PC-3 (cell line): ENCODE results near the gene ABCG1. TPM values are rescaled to one million over a fixed set of nuclear protein-coding genes. Genes with fewer than 3 reads are reported as not detected.

Experiments used
- ATAC-seq: fragments of 200-7000 bp; cut with Tn5 transposase; 2 replicates; pipeline ENCODE4 v1.9.1; 2020; ENCODE audit warnings: mild to moderate bottlenecking, moderate library complexity
- BruUV-seq: library from RNA; stranded (reverse); fragments of 400-500 nt; replicated peaks from 2 replicates; lab custom pipeline; 2021; lab: Mats Ljungman, UMichigan
- CTCF ChIA-PET: fragments of 300-600 bp; sonication (Branson Sonifier 250); formaldehyde crosslinking; loops from one replicate; lab custom pipeline; 2022; ENCODE audit warnings: antibody characterized with exemption; lab: Charles Lee
- POLR2A ChIA-PET: fragments of 300-600 bp; sonication (Branson Sonifier 250); formaldehyde crosslinking; loops from one replicate; lab custom pipeline; 2022; ENCODE audit warnings: antibody characterized with exemption; ENCODE audit not compliant: unreplicated experiment; lab: Charles Lee
- DNase-seq: peaks from one replicate; pipeline ENCODE4 v3.0.0-alpha.2; 2015
- H2AFZ ChIP-seq: fragments of 300-600 bp; sonication (generic); 2 replicates; pipeline ENCODE4 v1.6.0; 2016; ENCODE audit warnings: antibody characterized with exemption, low read length
- H3F3A ChIP-seq: fragments of 300-600 bp; sonication (generic); one replicate; pipeline ENCODE4 v1.6.0; 2017; ENCODE audit warnings: antibody characterized with exemption, low read length, control low read depth, mild to moderate bottlenecking; ENCODE audit not compliant: unreplicated experiment
- H3K27ac ChIP-seq: fragments of 300-600 bp; sonication (generic); 2 replicates; pipeline ENCODE4 v1.5.1; 2016; ENCODE audit warnings: mild to moderate bottlenecking, low read length
- H3K27me3 ChIP-seq: fragments of 300-600 bp; sonication (generic); 2 replicates; pipeline ENCODE4 v1.6.1; 2016; ENCODE audit warnings: low read length, mixed read lengths
- H3K36me3 ChIP-seq: fragments of 300-600 bp; sonication (generic); 2 replicates; pipeline ENCODE4 v1.6.1; 2016; ENCODE audit warnings: low read depth, mixed run types, low read length, mixed read lengths
- H3K4me1 ChIP-seq: fragments of 300-600 bp; sonication (generic); 2 replicates; pipeline ENCODE4 v1.5.1; 2016; ENCODE audit warnings: low read length; ENCODE audit not compliant: insufficient read depth
- H3K4me2 ChIP-seq: fragments of 300-600 bp; sonication (generic); 2 replicates; pipeline ENCODE4 v1.6.0; 2016; ENCODE audit warnings: low read length
- H3K4me3 ChIP-seq: fragments of 300-600 bp; sonication (generic); 2 replicates; pipeline ENCODE4 v1.5.1; 2016; ENCODE audit warnings: mild to moderate bottlenecking, low read length, mixed read lengths
- H3K79me2 ChIP-seq: fragments of 300-600 bp; sonication (generic); 2 replicates; pipeline ENCODE4 v1.6.1; 2017; ENCODE audit warnings: low read length, mixed read lengths
- H3K9ac ChIP-seq: fragments of 300-600 bp; sonication (generic); 2 replicates; pipeline ENCODE4 v1.6.0; 2016; ENCODE audit warnings: mild to moderate bottlenecking, low read length
- H3K9me2 ChIP-seq: fragments of 300-600 bp; sonication (generic); replicated peaks from 2 replicates; pipeline ENCODE4 v1.6.1; 2016; ENCODE audit warnings: mixed run types, low read length, mixed read lengths
- H3K9me3 ChIP-seq: fragments of 300-600 bp; sonication (generic); 2 replicates; pipeline ENCODE4 v1.6.1; 2016; ENCODE audit warnings: low read length, mixed read lengths
- H4K20me1 ChIP-seq: fragments of 300-600 bp; sonication (generic); 2 replicates; pipeline ENCODE4 v1.6.1; 2016; ENCODE audit warnings: low read length, mixed read lengths
- CTCF ChIP-seq: fragments of 300-600 bp; sonication (generic); conservative IDR thresholded peaks from 2 replicates; pipeline ENCODE4 v1.5.1; 2017; ENCODE audit warnings: antibody characterized with exemption, low read depth, mild to moderate bottlenecking, low read length
- EZH2 ChIP-seq: fragments of 300-600 bp; sonication (generic); IDR thresholded peaks from one replicate; pipeline ENCODE4 v1.6.1; 2017; ENCODE audit warnings: antibody characterized with exemption, mild to moderate bottlenecking, low read length; ENCODE audit not compliant: unreplicated experiment
- EZH2phosphoT487 ChIP-seq: fragments of 300-600 bp; sonication (generic); IDR thresholded peaks from 2 replicates; pipeline ENCODE4 v1.6.1; 2018; ENCODE audit warnings: mild to moderate bottlenecking, antibody characterized with exemption, low read length, borderline replicate concordance
- intact Hi-C: fragments of 100-400 bp; cut with micrococcal nuclease; formaldehyde crosslinking; loops from 2 replicates; pipeline ENCODE4 v1.9.0; 2023
- total RNA-seq: library from RNA; depleted of rRNA; stranded (reverse); fragments of >200 nt; gene quantifications from 2 replicates; pipeline ENCODE4 v1.2.3, GENCODE V29; 2014

The ABCG1 gene
- total RNA-seq, 1 experiment from 2014 or later, result 0.66 TPM

DNA sequence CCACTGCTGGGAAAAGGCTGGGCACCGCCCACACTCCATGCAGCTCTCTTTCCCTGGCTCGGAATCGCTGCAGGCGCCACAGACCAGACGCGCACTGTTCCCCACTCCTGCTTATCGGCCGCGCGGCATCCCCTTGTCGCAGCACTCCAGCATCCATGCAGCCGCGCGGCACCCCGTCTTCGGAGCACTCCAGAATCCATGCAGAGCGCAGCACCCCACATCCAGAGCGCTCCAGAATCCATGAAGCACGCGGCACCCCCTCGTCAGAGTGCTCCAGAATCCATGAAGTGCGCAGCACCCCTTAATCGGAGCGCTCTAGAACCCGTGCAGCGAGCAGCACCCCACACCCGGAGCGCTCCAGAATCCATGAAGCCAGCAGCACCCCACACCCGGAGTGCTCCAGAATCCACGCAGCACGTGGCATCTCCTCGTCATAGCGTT lies 86.8 kb downstream of the ABCG1 start:
- Histone ChIP-seq H3K4me3 (no peak overlapping the region), H3K27ac (no peak overlapping the region), H3K9me3 (no peaks in the 10 kb centered on the region), H3K79me2 (no peaks in the 10 kb centered on the region), H3F3A (no peaks in the 10 kb centered on the region), H3K4me2 (no peak overlapping the region), H3K9ac (no peak overlapping the region), H4K20me1 (no peaks in the 10 kb centered on the region), H3K9me2 (no peaks in the 10 kb centered on the region), H2AFZ (no peak overlapping the region), H3K36me3 (no peaks in the 10 kb centered on the region), H3K4me1 (peaks cover 6% of the 10 kb centered on the region; the same call in 1 of the 2 replicates), H3K27me3 (no peaks in the 10 kb centered on the region)
- POLR2A ChIA-PET, result no interaction called here
- CTCF ChIA-PET, result no interaction called here
- no TSS peak for BruUV-seq
- intact Hi-C loops, result loop anchor here (5.0 kb wide), 2 partner anchors 62 to 158 kb away; partner anchors contain the start of gene TFF1
- TF ChIP-seq CTCF, result no peak
- TF ChIP-seq EZH2phosphoT487, result no peak
- no peak for TF ChIP-seq EZH2
- ATAC-seq, result no peak
- no peak for DNase-seq

DNA sequence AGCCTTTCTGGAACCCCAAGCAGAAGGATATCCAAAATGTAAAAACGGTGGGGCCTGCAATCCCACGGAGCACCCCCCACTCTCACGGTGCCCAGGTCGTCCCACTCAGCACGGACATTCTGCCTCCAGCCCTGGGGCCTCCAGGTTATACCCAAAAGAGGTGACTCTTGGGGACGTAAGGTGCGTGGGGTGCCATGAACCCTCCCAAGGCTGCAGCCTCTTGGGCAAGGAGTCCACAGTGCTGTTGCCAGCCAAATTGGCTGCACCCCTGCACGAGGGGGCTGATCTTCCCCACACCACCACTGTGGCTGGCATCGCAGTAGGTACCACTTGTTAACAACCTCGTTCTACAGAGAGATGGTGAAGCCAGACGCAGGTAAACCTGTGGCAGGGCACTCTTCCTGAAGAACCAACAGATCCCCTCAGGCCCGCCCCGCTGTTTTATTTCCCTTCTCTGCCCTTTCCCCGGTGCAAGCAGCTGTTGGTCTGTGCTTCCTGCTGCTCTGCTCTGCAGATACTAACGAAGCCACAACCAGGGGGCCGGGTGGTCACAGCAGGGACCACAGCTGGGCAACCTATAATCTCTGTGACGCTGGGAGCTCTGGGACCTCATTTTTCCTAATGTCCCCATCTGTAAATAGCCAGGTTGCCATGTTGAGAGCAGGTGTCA lies 87.6 kb downstream of the ABCG1 start:
- H3K4me1 ChIP-seq, result peaks cover 6% of the 10 kb centered on the region; the same call in 1 of the 2 replicates
- no peak overlapping the region for H3K4me2 ChIP-seq
- H3K9me2 ChIP-seq, result no peaks in the 10 kb centered on the region
- ChIA-PET POLR2A (no interaction called here), CTCF (no interaction called here)
- no peaks in the 10 kb centered on the region for H3K27me3 ChIP-seq
- H3K9ac ChIP-seq, result no peak overlapping the region
- intact Hi-C loops, result loop anchor here (5.0 kb wide), 2 partner anchors 61 to 159 kb away; partner anchors contain the start of gene TFF1
- no peak overlapping the region for H3K4me3 ChIP-seq
- H3F3A ChIP-seq, result no peaks in the 10 kb centered on the region
- no TSS peak for BruUV-seq
- H4K20me1 ChIP-seq, result no peaks in the 10 kb centered on the region
- DNase-seq (no peak), ATAC-seq (no peak)
- H3K27ac ChIP-seq, result no peak overlapping the region
- TF ChIP-seq EZH2 (no peak), CTCF (no peak), EZH2phosphoT487 (no peak)
- H2AFZ ChIP-seq, result no peak overlapping the region
- H3K36me3 ChIP-seq, result no peaks in the 10 kb centered on the region
- no peaks in the 10 kb centered on the region for H3K79me2 ChIP-seq
- H3K9me3 ChIP-seq, result no peaks in the 10 kb centered on the region

- Histone ChIP-seq H3K27me3 (no peaks in the 10 kb centered on the region), H3K9ac (no peak overlapping the region), H2AFZ (no peak overlapping the region), H3K36me3 (no peaks in the 10 kb centered on the region), H3K4me1 (peaks cover 6% of the 10 kb centered on the region; the same call in 1 of the 2 replicates), H3K4me3 (no peak overlapping the region), H3K9me3 (no peaks in the 10 kb centered on the region), H4K20me1 (no peaks in the 10 kb centered on the region), H3K4me2 (no peak overlapping the region), H3F3A (no peaks in the 10 kb centered on the region), H3K9me2 (no peaks in the 10 kb centered on the region), H3K79me2 (no peaks in the 10 kb centered on the region), H3K27ac (no peak overlapping the region)
- ChIA-PET CTCF (interaction anchor here (1.6 kb wide), 1 partner anchor 60 kb away, joined by 3 read pairs; no protein-coding TSS in a partner anchor), POLR2A (no interaction called here)
- intact Hi-C loops, result loop anchor here (5.0 kb wide), 2 partner anchors 60 to 160 kb away; partner anchors contain the start of gene TFF1
- BruUV-seq, result no TSS peak
- TF ChIP-seq EZH2phosphoT487, result no peak
- no peak for ATAC-seq
- no peak for DNase-seq
These were observed 88.2 kb downstream of the ABCG1 start for GRCh38 chr21:42307106-42307505.
